Measurements from ENCODE around the gene ZNF318. TPM values are rescaled to one million over a fixed set of nuclear protein-coding genes. Genes with fewer than 3 reads are reported as not detected.

ZNF318 gene
- polyA plus RNA-seq, 1 donor from 2014 or later, result 11.7 TPM

GRCh38 chr6:43325876-43326275, 43.6 kb downstream of the ZNF318 start:
- Histone ChIP-seq H3K9ac (ENCODE audit: low read length) (no peak overlapping the region), H3K27me3 (ENCODE audit: insufficient read depth, low read depth, low read length) (no peaks in the 10 kb centered on the region), H3K79me2 (replicated peaks; ENCODE audit: insufficient read depth, low read length) (no peaks in the 10 kb centered on the region), H3K4me2 (ENCODE audit: low read length) (no peak overlapping the region), H3K9me3 (ENCODE audit: low read length) (no peaks in the 10 kb centered on the region), H3K36me3 (ENCODE audit: insufficient read depth, low read length) (peaks cover 1% of the 10 kb centered on the region), H4K20me1 (ENCODE audit: insufficient read depth) (no peaks in the 10 kb centered on the region), H3K4me3 (ENCODE audit: low read length) (no peak overlapping the region), H2AFZ (ENCODE audit: low read depth, low read length) (no peak overlapping the region), H3K27ac (ENCODE audit: low read length) (no peak overlapping the region), H3K9me2 (ENCODE audit: insufficient read depth, low read length) (no peaks in the 10 kb centered on the region), H3F3A (ENCODE audit: insufficient read depth, low read length, poor library complexity, severe bottlenecking) (no peaks in the 10 kb centered on the region)
- TF ChIP-seq POLR2AphosphoS5 (IDR thresholded peaks at IDR 0.05) (no peak), MXI1 (conservative IDR thresholded peaks at IDR 0.05; ENCODE audit: poor library complexity, severe bottlenecking) (no peak), TAF1 (IDR thresholded peaks at IDR 0.05; ENCODE audit: low read depth) (no peak), EP300 (conservative IDR thresholded peaks at IDR 0.05; ENCODE audit: poor library complexity, severe bottlenecking) (no peak), EZH2 (IDR thresholded peaks at IDR 0.05; ENCODE audit: borderline replicate concordance, insufficient read depth, low read length, poor library complexity, severe bottlenecking) (no peak), RAD21 (conservative IDR thresholded peaks at IDR 0.05) (no peak), CTCF (IDR thresholded peaks at IDR 0.05; ENCODE audit: poor library complexity, severe bottlenecking) (no peak)
- TF ChIP-seq, protein P1, sequence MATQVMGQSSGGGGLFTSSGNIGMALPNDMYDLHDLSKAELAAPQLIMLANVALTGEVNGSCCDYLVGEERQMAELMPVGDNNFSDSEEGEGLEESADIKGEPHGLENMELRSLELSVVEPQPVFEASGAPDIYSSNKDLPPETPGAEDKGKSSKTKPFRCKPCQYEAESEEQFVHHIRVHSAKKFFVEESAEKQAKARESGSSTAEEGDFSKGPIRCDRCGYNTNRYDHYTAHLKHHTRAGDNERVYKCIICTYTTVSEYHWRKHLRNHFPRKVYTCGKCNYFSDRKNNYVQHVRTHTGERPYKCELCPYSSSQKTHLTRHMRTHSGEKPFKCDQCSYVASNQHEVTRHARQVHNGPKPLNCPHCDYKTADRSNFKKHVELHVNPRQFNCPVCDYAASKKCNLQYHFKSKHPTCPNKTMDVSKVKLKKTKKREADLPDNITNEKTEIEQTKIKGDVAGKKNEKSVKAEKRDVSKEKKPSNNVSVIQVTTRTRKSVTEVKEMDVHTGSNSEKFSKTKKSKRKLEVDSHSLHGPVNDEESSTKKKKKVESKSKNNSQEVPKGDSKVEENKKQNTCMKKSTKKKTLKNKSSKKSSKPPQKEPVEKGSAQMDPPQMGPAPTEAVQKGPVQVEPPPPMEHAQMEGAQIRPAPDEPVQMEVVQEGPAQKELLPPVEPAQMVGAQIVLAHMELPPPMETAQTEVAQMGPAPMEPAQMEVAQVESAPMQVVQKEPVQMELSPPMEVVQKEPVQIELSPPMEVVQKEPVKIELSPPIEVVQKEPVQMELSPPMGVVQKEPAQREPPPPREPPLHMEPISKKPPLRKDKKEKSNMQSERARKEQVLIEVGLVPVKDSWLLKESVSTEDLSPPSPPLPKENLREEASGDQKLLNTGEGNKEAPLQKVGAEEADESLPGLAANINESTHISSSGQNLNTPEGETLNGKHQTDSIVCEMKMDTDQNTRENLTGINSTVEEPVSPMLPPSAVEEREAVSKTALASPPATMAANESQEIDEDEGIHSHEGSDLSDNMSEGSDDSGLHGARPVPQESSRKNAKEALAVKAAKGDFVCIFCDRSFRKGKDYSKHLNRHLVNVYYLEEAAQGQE (IDR thresholded peaks at IDR 0.05; ENCODE audit: borderline replicate concordance), result no peak

GRCh38 chr6:43318011-43318410, 51.4 kb downstream of the ZNF318 start:
- H2AFZ ChIP-seq (ENCODE audit: low read depth, low read length), result no peak overlapping the region
- no peaks in the 10 kb centered on the region for H3F3A ChIP-seq (ENCODE audit: insufficient read depth, low read length, poor library complexity, severe bottlenecking)
- H3K27ac ChIP-seq (ENCODE audit: low read length), result no peak overlapping the region

DNA sequence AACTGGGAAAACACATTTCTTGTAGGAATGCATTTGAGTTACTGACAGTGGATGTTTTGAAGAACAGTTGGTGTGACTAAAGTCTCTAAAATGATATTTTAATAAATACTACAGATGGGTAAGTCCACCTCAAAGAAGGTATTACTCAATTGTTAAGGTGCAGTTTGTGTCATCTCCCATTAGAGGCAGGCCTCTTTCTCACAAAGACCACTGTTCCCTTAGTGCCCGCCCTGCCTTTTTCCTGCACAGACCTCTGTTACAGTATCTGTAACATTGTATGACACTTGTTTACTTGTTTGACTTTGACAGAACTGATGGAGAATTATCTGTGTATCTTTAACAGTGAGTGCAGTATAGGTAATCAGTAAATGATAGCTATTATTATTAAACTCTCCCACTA, 55.6 kb downstream of the ZNF318 start:
- TF ChIP-seq POLR2AphosphoS5 (IDR thresholded peaks at IDR 0.05), result no peak
- TF ChIP-seq, protein P1 (IDR thresholded peaks at IDR 0.05; ENCODE audit: borderline replicate concordance), result no peak
- no peak for TF ChIP-seq EZH2 (IDR thresholded peaks at IDR 0.05; ENCODE audit: borderline replicate concordance, insufficient read depth, low read length, poor library complexity, severe bottlenecking)
- no peak for TF ChIP-seq RAD21 (conservative IDR thresholded peaks at IDR 0.05)
- TF ChIP-seq MXI1 (conservative IDR thresholded peaks at IDR 0.05; ENCODE audit: poor library complexity, severe bottlenecking), result no peak
- no peak for TF ChIP-seq TAF1 (IDR thresholded peaks at IDR 0.05; ENCODE audit: low read depth)
- no peak for TF ChIP-seq EP300 (conservative IDR thresholded peaks at IDR 0.05; ENCODE audit: poor library complexity, severe bottlenecking)
- no peak for TF ChIP-seq CTCF (IDR thresholded peaks at IDR 0.05; ENCODE audit: poor library complexity, severe bottlenecking)
- no peak for TF ChIP-seq SMC3 (conservative IDR thresholded peaks at IDR 0.05; ENCODE audit: poor library complexity)
- Histone ChIP-seq H3K4me2 (ENCODE audit: low read length) (no peak overlapping the region), H3K9me2 (ENCODE audit: insufficient read depth, low read length) (no peaks in the 10 kb centered on the region), H2AFZ (ENCODE audit: low read depth, low read length) (no peak overlapping the region), H3K27me3 (ENCODE audit: insufficient read depth, low read depth, low read length) (peaks cover under 1% of the 10 kb centered on the region), H3K27ac (ENCODE audit: low read length) (no peak overlapping the region), H3K4me3 (ENCODE audit: low read length) (no peak overlapping the region), H3K9ac (ENCODE audit: low read length) (no peak overlapping the region), H3K9me3 (ENCODE audit: low read length) (no peaks in the 10 kb centered on the region), H3K36me3 (ENCODE audit: insufficient read depth, low read length) (no peaks in the 10 kb centered on the region), H3K79me2 (replicated peaks; ENCODE audit: insufficient read depth, low read length) (no peaks in the 10 kb centered on the region), H4K20me1 (ENCODE audit: insufficient read depth) (no peaks in the 10 kb centered on the region), H3F3A (ENCODE audit: insufficient read depth, low read length, poor library complexity, severe bottlenecking) (no peaks in the 10 kb centered on the region)

More at GRCh38 chr6:43318011-43318410, 51.4 kb downstream of the ZNF318 start:
- Histone ChIP-seq H3K79me2 (replicated peaks; ENCODE audit: insufficient read depth, low read length) (no peaks in the 10 kb centered on the region), H3K9me2 (ENCODE audit: insufficient read depth, low read length) (no peaks in the 10 kb centered on the region), H3K4me2 (ENCODE audit: low read length) (no peak overlapping the region), H3K9me3 (ENCODE audit: low read length) (no peaks in the 10 kb centered on the region), H3K9ac (ENCODE audit: low read length) (no peak overlapping the region), H3K4me3 (ENCODE audit: low read length) (no peak overlapping the region), H3K36me3 (ENCODE audit: insufficient read depth, low read length) (no peaks in the 10 kb centered on the region), H4K20me1 (ENCODE audit: insufficient read depth) (no peaks in the 10 kb centered on the region), H3K27me3 (ENCODE audit: insufficient read depth, low read depth, low read length) (no peaks in the 10 kb centered on the region)
- TF ChIP-seq EZH2 (IDR thresholded peaks at IDR 0.05; ENCODE audit: borderline replicate concordance, insufficient read depth, low read length, poor library complexity, severe bottlenecking), result no peak
- TF ChIP-seq RAD21 (conservative IDR thresholded peaks at IDR 0.05), result no peak

Data from neural cell (in vitro differentiated cells).